PFSK-1 (cell line): ENCODE data around the gene CYTIP.

ENCODE experiments used
- FOXP2 ChIP-seq: optimal IDR thresholded peaks from 2 replicates; pipeline ENCODE3; 2011; ENCODE audit warnings: borderline replicate concordance, control low read depth, inconsistent platforms; ENCODE audit not compliant: insufficient read depth; ENCODE audit errors: extremely low read length, extremely low read depth
- POLR2AphosphoS5 ChIP-seq: IDR thresholded peaks from 2 replicates; pipeline ENCODE4 v1.6.1; 2012; ENCODE audit warnings: low read depth, mild to moderate bottlenecking, control low read depth, low read length, moderate library complexity
- SIN3A ChIP-seq: IDR thresholded peaks from 2 replicates; pipeline ENCODE4 v1.6.1; 2012; ENCODE audit warnings: mild to moderate bottlenecking, low read length, moderate library complexity, borderline replicate concordance; ENCODE audit not compliant: insufficient read depth
- TAF1 ChIP-seq: IDR thresholded peaks from 2 replicates; pipeline ENCODE4 v1.6.1; 2012; ENCODE audit warnings: low read length, control low read depth, borderline replicate concordance; ENCODE audit not compliant: insufficient read depth
- TF ChIP-seq, protein P1 (sequence below), 2 experiments: IDR thresholded peaks; 2 replicates each; pipeline versions ENCODE4 v1.6.1 to v1.8.0; 2011 to 2012; ENCODE audit warnings: low read depth in 2 of 2, low read length in 2 of 2, control low read depth in 1 of 2, inconsistent platforms in 1 of 2, mild to moderate bottlenecking in 1 of 2, moderate library complexity in 1 of 2; ENCODE audit not compliant: insufficient read depth in 1 of 2

The CYTIP gene

DNA sequence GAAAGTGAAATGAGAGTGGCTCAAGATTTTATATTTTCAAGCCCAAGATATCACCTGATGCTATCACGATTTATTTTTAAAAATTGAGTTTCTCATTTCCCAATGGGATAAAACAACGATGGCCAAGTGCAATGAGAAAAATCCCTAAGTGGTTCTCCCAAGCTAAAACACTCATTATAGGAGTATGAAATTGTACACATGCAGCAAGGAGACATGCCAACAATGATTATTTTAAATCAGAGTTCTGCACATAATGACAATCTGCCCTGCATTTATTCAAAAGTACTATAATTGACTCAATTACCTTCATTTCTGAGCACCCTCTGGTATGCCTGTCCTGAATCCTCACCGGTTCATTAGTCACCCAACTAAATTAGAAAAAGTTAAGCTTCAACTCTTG, 12.7 kb downstream of the CYTIP start:
- TF ChIP-seq TAF1 (no peak), SIN3A (no peak), POLR2AphosphoS5 (no peak), FOXP2 (no peak)
- TF ChIP-seq, protein P1, sequence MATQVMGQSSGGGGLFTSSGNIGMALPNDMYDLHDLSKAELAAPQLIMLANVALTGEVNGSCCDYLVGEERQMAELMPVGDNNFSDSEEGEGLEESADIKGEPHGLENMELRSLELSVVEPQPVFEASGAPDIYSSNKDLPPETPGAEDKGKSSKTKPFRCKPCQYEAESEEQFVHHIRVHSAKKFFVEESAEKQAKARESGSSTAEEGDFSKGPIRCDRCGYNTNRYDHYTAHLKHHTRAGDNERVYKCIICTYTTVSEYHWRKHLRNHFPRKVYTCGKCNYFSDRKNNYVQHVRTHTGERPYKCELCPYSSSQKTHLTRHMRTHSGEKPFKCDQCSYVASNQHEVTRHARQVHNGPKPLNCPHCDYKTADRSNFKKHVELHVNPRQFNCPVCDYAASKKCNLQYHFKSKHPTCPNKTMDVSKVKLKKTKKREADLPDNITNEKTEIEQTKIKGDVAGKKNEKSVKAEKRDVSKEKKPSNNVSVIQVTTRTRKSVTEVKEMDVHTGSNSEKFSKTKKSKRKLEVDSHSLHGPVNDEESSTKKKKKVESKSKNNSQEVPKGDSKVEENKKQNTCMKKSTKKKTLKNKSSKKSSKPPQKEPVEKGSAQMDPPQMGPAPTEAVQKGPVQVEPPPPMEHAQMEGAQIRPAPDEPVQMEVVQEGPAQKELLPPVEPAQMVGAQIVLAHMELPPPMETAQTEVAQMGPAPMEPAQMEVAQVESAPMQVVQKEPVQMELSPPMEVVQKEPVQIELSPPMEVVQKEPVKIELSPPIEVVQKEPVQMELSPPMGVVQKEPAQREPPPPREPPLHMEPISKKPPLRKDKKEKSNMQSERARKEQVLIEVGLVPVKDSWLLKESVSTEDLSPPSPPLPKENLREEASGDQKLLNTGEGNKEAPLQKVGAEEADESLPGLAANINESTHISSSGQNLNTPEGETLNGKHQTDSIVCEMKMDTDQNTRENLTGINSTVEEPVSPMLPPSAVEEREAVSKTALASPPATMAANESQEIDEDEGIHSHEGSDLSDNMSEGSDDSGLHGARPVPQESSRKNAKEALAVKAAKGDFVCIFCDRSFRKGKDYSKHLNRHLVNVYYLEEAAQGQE (IDR thresholded peaks at IDR 0.05; ENCODE audit: insufficient read depth in 1 of 2, low read depth in 2 of 2, low read length in 2 of 2): no peak

- TF ChIP-seq FOXP2 (no peak), SIN3A (no peak), POLR2AphosphoS5 (no peak), TAF1 (no peak)
- TF ChIP-seq, protein P1 (IDR thresholded peaks at IDR 0.05; ENCODE audit: insufficient read depth in 1 of 2, low read depth in 2 of 2, low read length in 2 of 2): no peak
Observed at GRCh38 chr2:157428500-157429175, 15.3 kb downstream of the CYTIP start.

DNA sequence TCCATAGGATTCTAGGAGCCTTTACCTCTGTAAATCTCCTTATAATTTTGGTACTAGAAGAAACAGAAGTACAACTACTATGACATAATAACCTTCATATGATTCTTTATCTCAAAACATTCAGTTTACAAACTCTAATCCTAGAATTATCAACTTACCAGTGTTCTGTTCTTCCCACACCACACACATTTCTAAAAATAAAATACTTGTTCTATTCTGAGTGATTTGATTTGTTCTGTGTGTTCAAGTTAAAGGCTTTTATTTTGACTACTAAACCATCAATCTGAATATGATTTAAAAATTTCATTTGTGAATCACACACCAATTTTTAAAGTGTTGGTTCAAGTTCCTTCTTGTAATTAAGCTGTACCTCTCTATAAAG, 16.0 kb downstream of the CYTIP start:
- no peak for TF ChIP-seq FOXP2
- TF ChIP-seq POLR2AphosphoS5: no peak
- no peak for TF ChIP-seq TAF1
- TF ChIP-seq, protein P1 (IDR thresholded peaks at IDR 0.05; ENCODE audit: insufficient read depth in 1 of 2, low read depth in 2 of 2, low read length in 2 of 2): no peak
- no peak for TF ChIP-seq SIN3A

DNA sequence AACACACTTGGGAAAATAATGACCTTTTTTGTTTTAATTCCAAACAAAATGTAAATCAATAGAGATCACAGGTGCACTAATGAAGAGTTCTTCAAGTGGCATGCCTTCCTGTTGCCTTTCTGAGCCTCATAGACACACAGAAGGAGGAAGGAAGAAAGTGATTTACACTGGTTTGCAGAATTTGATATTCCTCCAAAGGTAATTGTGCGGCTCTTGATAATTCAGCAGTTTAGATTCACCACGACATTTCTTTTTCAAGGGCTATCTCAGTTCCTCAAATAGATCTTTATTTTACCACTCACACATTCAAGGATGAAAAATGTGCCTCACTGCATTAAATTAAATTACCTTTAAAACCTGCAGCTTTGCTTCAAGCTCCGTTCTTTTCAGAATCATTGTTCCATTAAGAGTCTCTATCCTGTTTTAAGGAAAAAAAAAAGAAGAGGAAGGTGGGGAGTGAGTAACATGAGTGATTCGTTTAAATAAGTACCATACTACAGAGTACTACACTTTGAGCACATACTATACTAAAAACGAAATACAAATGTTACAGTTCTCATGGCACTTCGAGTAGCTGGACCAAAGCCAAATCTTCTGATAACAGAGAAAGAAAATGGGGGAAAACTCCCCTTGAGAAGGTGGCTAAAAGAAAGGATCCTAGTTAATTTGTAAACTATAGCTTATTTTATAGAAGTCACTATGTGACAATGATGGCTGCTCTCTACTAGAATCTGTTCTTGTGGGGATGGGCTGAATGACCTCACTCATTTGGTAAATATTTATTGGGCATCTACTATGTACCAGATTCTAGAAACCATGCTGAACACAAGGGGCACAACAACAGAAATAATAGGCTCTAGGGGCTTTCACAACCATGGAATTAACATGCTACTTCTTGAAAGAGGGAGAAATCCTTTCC, 16.6 kb downstream of the CYTIP start:
- TF ChIP-seq POLR2AphosphoS5: no peak
- no peak for TF ChIP-seq FOXP2
- TF ChIP-seq, protein P1 (IDR thresholded peaks at IDR 0.05; ENCODE audit: insufficient read depth in 1 of 2, low read depth in 2 of 2, low read length in 2 of 2): no peak
- TF ChIP-seq SIN3A: no peak
- TF ChIP-seq TAF1: no peak
